Muscle of leg (tissue), 11 donors: ENCODE results near the gene PLD6. TPM values are rescaled to one million over a fixed set of nuclear protein-coding genes. Genes with fewer than 3 reads are reported as not detected.

Experiments
- DNase-seq: peaks from one replicate; pipeline ENCODE4 v3.0.0; 2013
- H3K27ac ChIP-seq: one replicate; pipeline ENCODE4 v1.5.1; 2013; ENCODE audit warnings: mild to moderate bottlenecking, low read length, control low read depth
- H3K27me3 ChIP-seq: one replicate; pipeline ENCODE4 v1.6.1; 2013; ENCODE audit warnings: low read length; ENCODE audit not compliant: control insufficient read depth, insufficient read depth
- H3K36me3 ChIP-seq: one replicate; pipeline ENCODE4 v1.6.1; 2013; ENCODE audit warnings: low read length; ENCODE audit not compliant: control insufficient read depth, insufficient read depth
- H3K4me1 ChIP-seq: one replicate; pipeline ENCODE4 v1.6.1; 2013; ENCODE audit warnings: low read length; ENCODE audit not compliant: control insufficient read depth, insufficient read depth
- H3K4me3 ChIP-seq: one replicate; pipeline ENCODE4 v1.5.1; 2013; ENCODE audit warnings: low read length, control low read depth
- H3K9me3 ChIP-seq: replicated peaks from 2 replicates; pipeline ENCODE4 v1.6.1; 2013; ENCODE audit warnings: low read depth, low read length; ENCODE audit not compliant: control insufficient read depth
- WGBS: methylation state at CpG from one replicate; pipeline ENCODE4 v1.1.5; 2013; ENCODE audit warnings: missing lambda C conversion rate; ENCODE audit not compliant: insufficient coverage; 5-methylcytosine and 5-hydroxymethylcytosine counted together
- polyA plus RNA-seq, 8 donors: library from polyadenylated mRNA; unstranded; fragments of 120-200 nt; gene quantifications; one replicate each; pipeline versions ENCODE4 v1.2.1 to v1.2.3, GENCODE V29; 2013; ENCODE audit warnings: inconsistent platforms in 1 of 8, low replicate concordance in 1 of 8; ENCODE audit not compliant: insufficient read length in 8 of 8, insufficient read depth in 1 of 8
- total RNA-seq: library from RNA; stranded (reverse); fragments of 120-200 nt; gene quantifications from one replicate; pipeline ENCODE4 v1.2.4, GENCODE V29; 2013

The PLD6 gene
- total and polyA plus RNA-seq, 9 donors = 3.0 to 6.0 (median 4.5) TPM

DNA sequence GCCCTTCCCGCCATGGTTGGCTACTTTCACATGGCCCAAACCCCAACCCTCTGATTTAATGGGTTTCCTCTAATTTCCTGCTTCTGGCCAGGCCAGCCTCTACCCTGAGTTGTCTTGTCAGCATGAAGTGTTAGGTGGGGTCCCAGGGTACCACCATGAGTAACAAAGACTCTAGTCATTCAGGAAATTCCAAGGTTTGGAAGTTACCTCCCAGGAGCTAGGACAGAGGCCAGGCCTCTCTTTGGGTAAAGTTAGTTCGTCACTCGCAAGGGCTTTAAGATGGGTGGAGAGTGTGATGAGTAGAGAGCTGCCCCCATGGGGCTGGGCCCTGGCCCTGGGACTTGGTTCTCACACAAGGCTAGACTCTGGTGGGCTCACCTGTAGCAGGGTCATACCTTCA is 54.6 kb downstream of the PLD6 start:
- 90% methylated on average over 2 of the region's 3 CpGs for WGBS

DNA sequence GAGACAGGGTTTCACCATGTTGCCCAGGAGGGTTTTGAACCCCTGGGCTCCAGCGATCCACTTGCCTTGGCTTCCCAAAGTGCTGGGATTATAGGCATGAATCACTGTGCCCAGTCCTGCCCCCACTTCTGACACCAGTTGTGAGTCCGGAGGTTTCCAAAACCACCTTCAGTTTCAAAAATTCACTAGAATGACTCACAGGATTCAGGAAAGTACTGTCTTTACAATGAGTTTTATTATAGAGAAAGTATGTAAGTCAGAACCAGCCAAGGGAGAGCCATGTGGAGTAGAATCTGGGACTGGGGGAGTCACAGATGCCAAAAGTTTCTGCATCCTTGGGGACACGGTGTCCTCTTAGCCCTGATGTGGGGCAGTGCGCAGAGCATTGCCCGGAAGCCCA is 55.1 kb downstream of the PLD6 start:
- H3K27me3 ChIP-seq = no peaks in the 10 kb centered on the region
- 100% methylated on average over 2 of the region's 5 CpGs for WGBS
- H3K27ac ChIP-seq = no peak overlapping the region
- H3K9me3 ChIP-seq = no peaks in the 10 kb centered on the region
- H3K36me3 ChIP-seq = peaks cover 87% of the 10 kb centered on the region
- no peak for DNase-seq
- peaks cover 3% of the 10 kb centered on the region for H3K4me1 ChIP-seq
- H3K4me3 ChIP-seq = no peak overlapping the region

More for the DNA sequence above, 54.6 kb downstream of the PLD6 start:
- no peak overlapping the region for H3K27ac ChIP-seq
- H3K36me3 ChIP-seq = peaks cover 87% of the 10 kb centered on the region
- no peaks in the 10 kb centered on the region for H3K9me3 ChIP-seq
- H3K4me3 ChIP-seq = no peak overlapping the region
- no peaks in the 10 kb centered on the region for H3K27me3 ChIP-seq
- H3K4me1 ChIP-seq = peaks cover 3% of the 10 kb centered on the region
- no peak for DNase-seq

Other genes with a start within 250 kb of the PLD6 start
- gene TNFRSF13B, start 234.2 kb downstream of the PLD6 start, total RNA-seq = not detected
- under 1 TPM in 5 of 8 donors, not detected in 3; 0.11 to 0.64 (median 0.25) TPM for gene TNFRSF13B, start 234.2 kb downstream of the PLD6 start, polyA plus RNA-seq
- gene MPRIP, start 163.9 kb downstream of the PLD6 start, total RNA-seq = 144 TPM
- 100 to 1,000 TPM; 160 to 211 (median 200) TPM for gene MPRIP, start 163.9 kb downstream of the PLD6 start, polyA plus RNA-seq
- gene FLCN, start 30.8 kb upstream of the PLD6 start, total RNA-seq = 27.8 TPM
- gene FLCN, start 30.8 kb upstream of the PLD6 start, polyA plus RNA-seq = 10 to 100 TPM; 17.4 to 37.3 (median 22.8) TPM
- 80.7 TPM for gene COPS3, start 74.9 kb upstream of the PLD6 start, total RNA-seq
- gene COPS3, start 74.9 kb upstream of the PLD6 start, polyA plus RNA-seq = 10 to 100 TPM; 63.0 to 77.7 (median 70.4) TPM
- 6.5 TPM for gene NT5M, start 97.0 kb upstream of the PLD6 start, total RNA-seq
- 10 to 100 TPM in 1 of 8 donors, 1 to 10 TPM in 7; 5.1 to 10.8 (median 6.7) TPM for gene NT5M, start 97.0 kb upstream of the PLD6 start, polyA plus RNA-seq